Measurements from ENCODE around the gene CCDC102A. TPM values are rescaled to one million over a fixed set of nuclear protein-coding genes. Genes with fewer than 3 reads are reported as not detected.

Gene CCDC102A
- total RNA-seq, 2 donors from 2014 or later = 5.3 to 8.9 TPM

GRCh38 chr16:57540906-57541753 is 4.8 kb upstream of the CCDC102A start:
- DNase-seq (peak; percentile 8), ATAC-seq (no peak)
- intact Hi-C loops (cut with DNase I) = no loop called here

GRCh38 chr16:57540387-57540786 is 4.0 kb upstream of the CCDC102A start:
- DNase-seq (peak; percentile 7), ATAC-seq (no peak)
- intact Hi-C loops (cut with DNase I) = no loop called here

GRCh38 chr16:57539072-57539796 is 2.9 kb upstream of the CCDC102A start:
- intact Hi-C loops (cut with DNase I) = no loop called here
- ATAC-seq (no peak), DNase-seq (peak; percentile 1)

- no peak for ATAC-seq
- intact Hi-C loops (cut with DNase I) = no loop called here
- peak; percentile 14 for DNase-seq
These were observed 1.9 kb upstream of the CCDC102A start for GRCh38 chr16:57538235-57538721.

- intact Hi-C loops (cut with DNase I) = no loop called here
- no peak for ATAC-seq
- peak; percentile 17 for DNase-seq
These were observed 1.3 kb upstream of the CCDC102A start for GRCh38 chr16:57537581-57538234.

- DNase-seq (no peak), ATAC-seq (no peak)
- intact Hi-C loops (cut with DNase I) = no loop called here
These were observed 779 bp upstream of the CCDC102A start for GRCh38 chr16:57537194-57537505.

GRCh38 chr16:57535680-57536305 is 578 bp downstream of the CCDC102A start:
- peak; percentile 95 to 96 for ATAC-seq
- intact Hi-C loops (cut with DNase I) = no loop called here
- DNase-seq = peak; percentile 96

- ATAC-seq = no peak
- DNase-seq = peak; percentile 40
- intact Hi-C loops (cut with DNase I) = no loop called here
These were observed 1.3 kb downstream of the CCDC102A start for GRCh38 chr16:57534881-57535658.

GRCh38 chr16:57534337-57534880 is 2.0 kb downstream of the CCDC102A start:
- intact Hi-C loops (cut with DNase I) = no loop called here
- DNase-seq (peak; percentile 17), ATAC-seq (no peak)

GRCh38 chr16:57533431-57534336 is 2.7 kb downstream of the CCDC102A start:
- intact Hi-C loops (cut with DNase I) = no loop called here
- peak; percentile 40 for DNase-seq
- no peak for ATAC-seq

- DNase-seq (peak; percentile 17), ATAC-seq (no peak)
- intact Hi-C loops (cut with DNase I) = no loop called here
These were observed 4.1 kb downstream of the CCDC102A start for GRCh38 chr16:57532266-57532625.

GRCh38 chr16:57531635-57532265 is 4.6 kb downstream of the CCDC102A start:
- DNase-seq (peak; percentile 7), ATAC-seq (no peak)
- intact Hi-C loops (cut with DNase I) = no loop called here

GRCh38 chr16:57531253-57531575 is 5.2 kb downstream of the CCDC102A start:
- intact Hi-C loops (cut with DNase I) = no loop called here
- peak; percentile 10 for DNase-seq

GRCh38 chr16:57530522-57531252 is 5.7 kb downstream of the CCDC102A start:
- intact Hi-C loops (cut with DNase I) = no loop called here
- no peak for ATAC-seq

More at GRCh38 chr16:57531253-57531575, 5.2 kb downstream of the CCDC102A start:
- ATAC-seq = no peak

GRCh38 chr16:57530104-57530521 is 6.3 kb downstream of the CCDC102A start:
- DNase-seq (peak; percentile 63), ATAC-seq (peak; percentile 38 to 65)
- intact Hi-C loops (cut with DNase I) = no loop called here

More at GRCh38 chr16:57530522-57531252, 5.7 kb downstream of the CCDC102A start:
- peak; percentile 15 for DNase-seq

- peak; percentile 12 for DNase-seq
- ATAC-seq = no peak
- intact Hi-C loops (cut with DNase I) = no loop called here
These were observed 6.8 kb downstream of the CCDC102A start for GRCh38 chr16:57529391-57530103.

Data from left cardiac atrium (tissue), 4 donors.